Retinal pigment epithelial cell (primary cell): Measurements from ENCODE around the gene SNAI3.
A peak's percentile ranks its signal among the peaks of the same experiment; 100 is the strongest.

Experiments used
- DNase-seq: peaks from one replicate; pipeline ENCODE4 v3.0.0-alpha.2; 2010; ENCODE audit warnings: low read depth
- H3K4me3 ChIP-seq: 2 replicates; pipeline ENCODE4 v1.5.1; 2011; ENCODE audit warnings: mild to moderate bottlenecking, low read length, control low read depth, moderate library complexity
- CTCF ChIP-seq: conservative IDR thresholded peaks from 2 replicates; pipeline ENCODE4 v1.5.1; 2011; ENCODE audit warnings: low read depth, low read length, control low read depth, inconsistent platforms

SNAI3 gene

GRCh38 chr16:88697831-88698615, 11.7 kb upstream of the SNAI3 start:
- H3K4me3 ChIP-seq, result no peak overlapping the region
- peak; percentile 50 for TF ChIP-seq CTCF
- no peak for DNase-seq

- H3K4me3 ChIP-seq, result no peak overlapping the region
- no peak for DNase-seq
- TF ChIP-seq CTCF, result no peak
These were observed 11.0 kb upstream of the SNAI3 start for GRCh38 chr16:88697116-88697830.

- TF ChIP-seq CTCF, result no peak
- no peak for DNase-seq
These were observed 10.1 kb upstream of the SNAI3 start for GRCh38 chr16:88696441-88696840.

GRCh38 chr16:88695753-88696152, 9.4 kb upstream of the SNAI3 start:
- no peak for DNase-seq
- no peak overlapping the region for H3K4me3 ChIP-seq
- no peak for TF ChIP-seq CTCF

More at GRCh38 chr16:88696441-88696840, 10.1 kb upstream of the SNAI3 start:
- H3K4me3 ChIP-seq, result no peak overlapping the region

GRCh38 chr16:88695218-88695617, 8.9 kb upstream of the SNAI3 start:
- TF ChIP-seq CTCF, result no peak
- H3K4me3 ChIP-seq, result no peak overlapping the region
- no peak for DNase-seq

GRCh38 chr16:88694221-88695087, 8.1 kb upstream of the SNAI3 start:
- no peak for TF ChIP-seq CTCF
- DNase-seq, result no peak
- no peak overlapping the region for H3K4me3 ChIP-seq
